Kasumi-1 (cell line): Measurements from ENCODE around the gene IL18BP.

Experiments used
- DNase-seq, 2 experiments: peaks; one replicate each; lab custom pipeline; 2025; lab: John Stamatoyannopoulos, UW

IL18BP gene

DNA sequence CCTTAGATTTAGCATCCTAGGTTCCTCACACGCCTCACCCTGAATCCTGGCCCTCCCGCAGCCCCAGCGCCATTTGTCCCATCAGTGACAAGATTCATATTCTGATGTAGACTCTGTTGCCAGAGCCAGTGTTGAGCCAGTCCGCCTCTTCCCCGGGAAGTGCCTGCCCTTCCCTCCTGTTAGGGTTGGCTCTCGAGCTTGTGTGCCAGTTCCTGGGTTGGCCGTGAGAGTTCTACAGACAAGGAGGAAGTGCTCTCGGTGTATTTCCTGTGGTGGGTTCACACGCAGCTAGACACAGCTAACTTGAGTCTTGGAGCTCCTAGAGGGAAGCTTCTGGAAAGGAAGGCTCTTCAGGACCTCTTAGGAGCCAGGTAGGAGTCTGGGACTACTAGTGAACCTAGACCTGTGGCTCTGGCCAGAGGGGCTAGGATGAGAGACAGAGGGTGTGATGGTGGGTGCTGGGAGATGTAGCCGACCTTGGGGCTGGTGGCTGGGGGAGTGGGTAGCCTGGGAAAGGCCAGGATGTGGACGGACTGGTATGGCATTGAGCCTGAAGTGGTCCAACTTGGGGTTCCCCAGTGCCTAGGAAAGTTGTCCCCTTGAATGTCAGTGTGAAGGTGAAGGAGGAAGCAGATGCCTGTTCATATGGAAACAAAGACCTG, at the start of gene IL18BP:
Gene IL18BP (plus strand): TSS at position 261 of the 662 bp plus-strand sequence. CDS start 1,076 bp downstream, outside the sequence.
- peak; percentile 79 to 84 for DNase-seq

DNA sequence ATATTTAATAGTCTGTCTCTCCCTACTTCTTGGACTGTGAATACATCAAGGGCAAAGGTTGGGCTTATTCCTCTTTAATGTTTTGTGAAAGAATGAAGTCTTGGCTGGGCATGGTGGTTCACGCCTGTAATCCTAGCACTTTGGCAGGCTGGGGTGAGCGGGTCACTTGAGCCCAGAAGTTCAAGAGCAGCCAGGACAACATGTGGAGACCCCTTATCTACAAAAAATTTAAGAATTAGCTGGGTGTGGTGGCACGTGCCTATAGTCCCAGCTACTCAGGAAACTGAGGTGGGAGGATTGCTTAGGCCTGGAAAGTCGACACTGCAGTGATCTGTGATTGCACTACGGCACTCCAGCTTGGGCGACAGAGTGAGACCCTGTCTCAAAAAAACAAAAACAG, 49.7 kb upstream of the IL18BP start:
- DNase-seq: no peak

DNA sequence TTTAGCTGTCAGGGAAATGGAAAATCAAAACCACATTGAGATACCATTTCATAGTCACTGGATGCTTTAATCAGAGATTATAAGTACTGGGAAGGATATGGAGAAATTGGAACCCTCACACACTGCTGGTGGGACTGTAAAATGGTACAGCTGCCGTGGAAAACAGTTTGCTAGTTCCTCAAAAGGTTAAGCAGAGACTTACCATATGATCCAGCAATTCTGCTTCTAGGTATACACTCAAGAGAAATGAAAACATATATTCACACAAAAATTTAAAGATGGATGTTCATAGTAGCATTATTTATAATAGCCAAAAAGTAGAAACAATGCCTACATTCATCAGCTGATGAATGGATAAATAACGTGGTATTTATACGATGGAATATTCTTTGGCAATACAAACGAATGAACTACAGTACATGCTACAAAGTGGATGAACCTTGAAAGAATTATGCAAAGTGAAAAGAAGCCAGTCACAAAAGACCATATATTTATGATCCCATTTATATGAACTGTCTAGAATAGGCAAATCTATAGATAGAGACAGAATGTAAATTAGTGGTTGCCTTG, 46.9 kb upstream of the IL18BP start:
- DNase-seq: no peak

DNA sequence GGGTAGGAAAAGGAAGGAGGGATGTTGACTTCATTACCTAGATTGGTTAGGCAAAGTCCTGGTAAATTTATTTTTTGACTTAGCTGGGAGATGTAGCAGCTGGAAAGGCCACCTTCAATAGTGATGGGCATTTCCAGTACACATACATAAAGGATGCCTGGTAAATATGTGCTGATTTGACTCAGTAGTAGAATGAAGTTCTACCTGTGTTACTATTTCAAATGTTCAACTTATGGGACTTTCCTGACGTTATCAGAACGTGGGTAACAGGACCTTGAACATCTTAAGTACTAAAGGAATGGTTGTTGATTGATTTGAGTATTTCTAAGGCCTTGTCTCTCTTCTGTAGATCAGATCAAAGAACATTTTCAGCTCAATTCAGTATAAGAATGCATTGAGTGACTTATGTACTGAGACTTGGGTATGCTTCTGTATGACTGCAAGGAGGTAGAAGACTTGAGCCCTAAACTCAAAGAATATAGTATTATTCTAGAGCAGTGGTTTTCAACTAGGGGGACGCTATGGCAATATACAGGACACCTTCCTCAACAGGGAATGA, 42.7 kb upstream of the IL18BP start:
- DNase-seq: no peak

DNA sequence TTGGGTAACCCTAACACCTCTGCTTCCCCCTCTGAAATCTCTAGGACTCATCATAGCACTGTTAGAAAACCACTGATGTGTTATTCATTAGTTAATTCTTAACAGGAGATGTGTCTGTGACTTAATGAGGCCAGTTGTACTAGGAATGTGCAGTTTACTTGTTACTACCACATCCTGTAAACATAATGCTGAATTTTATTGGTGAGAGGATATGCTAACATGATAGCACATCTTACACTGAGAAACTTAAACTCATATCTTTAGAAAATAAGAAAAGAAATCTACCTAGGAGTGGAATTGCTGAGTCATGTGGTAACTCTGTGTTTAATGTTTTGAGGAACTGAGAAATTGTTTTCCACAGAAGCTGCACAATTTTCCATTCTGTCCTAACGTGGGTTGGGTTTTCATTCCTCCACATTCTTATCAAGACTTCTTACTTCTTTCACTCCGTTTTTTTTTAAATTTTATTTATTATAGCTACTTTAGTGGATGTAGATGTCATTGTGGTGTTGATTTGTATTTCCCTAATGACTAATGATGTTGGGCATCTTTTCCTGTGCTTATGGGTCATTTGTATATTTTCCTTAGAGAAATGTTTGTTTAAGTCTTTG, 36.2 kb upstream of the IL18BP start:
- peak in 1 of 2 experiments; percentile 29 for DNase-seq

DNA sequence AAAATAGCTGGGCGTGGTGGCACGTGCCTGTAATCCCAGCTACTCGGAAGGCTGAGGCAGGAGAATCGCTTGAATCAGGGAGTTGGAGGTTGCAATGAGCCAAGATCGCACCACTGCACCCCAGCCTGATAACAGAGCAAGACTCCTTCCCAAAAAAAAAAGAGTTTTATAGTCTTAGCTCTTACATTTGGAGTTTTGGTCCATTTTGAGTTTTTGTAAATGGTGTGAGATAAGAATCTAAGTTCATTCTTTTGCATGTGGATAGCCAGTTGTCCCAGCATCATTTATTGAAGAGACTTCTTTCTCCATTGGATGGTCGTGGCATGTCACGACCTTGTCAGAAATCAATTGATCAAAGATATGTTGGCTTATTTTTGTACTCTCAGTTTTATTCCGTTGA, 35.2 kb upstream of the IL18BP start:
- DNase-seq: no peak

DNA sequence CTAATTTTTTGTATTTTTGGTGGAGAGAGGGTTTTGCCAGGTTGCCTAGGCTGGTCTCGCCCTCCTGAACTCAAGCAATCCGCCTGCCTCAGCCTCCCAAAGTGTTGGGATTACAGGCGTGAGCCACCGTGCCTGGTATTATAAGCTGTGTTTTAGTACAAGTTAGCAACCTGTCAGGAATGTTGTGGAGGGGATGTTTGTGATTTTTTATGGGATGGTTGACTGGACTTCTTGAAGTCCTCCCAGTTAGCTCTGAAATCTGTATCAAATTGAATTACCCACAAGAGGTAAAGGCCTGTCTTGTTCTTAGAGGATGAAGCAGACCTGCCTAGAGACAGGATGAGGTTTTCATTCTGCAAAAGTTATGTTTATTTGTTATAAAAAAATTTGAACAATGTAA, 34.1 kb upstream of the IL18BP start:
- no peak for DNase-seq

DNA sequence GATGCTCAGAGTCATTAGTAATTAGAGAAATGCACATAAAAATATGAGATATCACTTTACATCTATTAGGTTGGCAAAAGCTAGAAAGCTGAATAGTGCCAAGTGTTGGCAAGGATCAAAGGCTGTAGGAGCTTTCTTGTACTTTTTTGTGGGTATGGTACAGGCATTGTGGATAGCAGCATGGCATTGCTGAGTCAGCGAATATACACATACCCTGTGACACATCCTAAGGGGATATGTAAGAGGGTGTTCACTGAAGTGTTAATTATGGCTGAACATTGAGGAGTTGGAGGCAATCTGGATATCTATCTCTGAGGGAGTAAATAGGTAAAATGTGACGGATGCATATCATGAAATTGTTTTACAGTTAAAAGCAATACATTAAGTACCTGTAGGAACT, 27.0 kb upstream of the IL18BP start:
- DNase-seq: no peak

DNA sequence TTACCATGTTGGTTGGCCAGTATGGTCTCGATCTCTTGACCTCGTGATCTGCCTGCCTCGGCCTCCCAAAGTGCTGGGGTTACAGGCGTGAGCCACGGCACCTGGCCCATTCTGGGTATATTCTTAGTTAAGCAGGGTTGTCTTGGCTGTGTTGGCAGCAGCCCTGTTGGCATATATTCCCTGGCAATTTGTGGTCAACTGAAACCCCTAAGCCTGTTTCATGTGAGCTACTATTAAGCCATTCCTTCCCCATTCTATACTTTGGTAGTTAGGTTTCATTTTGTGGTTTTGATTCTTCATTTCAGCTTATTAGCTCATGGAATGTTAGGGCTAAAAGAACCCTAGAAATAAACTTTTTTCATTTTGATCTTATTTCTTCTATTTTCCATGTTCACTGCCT, 22.2 kb upstream of the IL18BP start:
- no peak for DNase-seq

DNA sequence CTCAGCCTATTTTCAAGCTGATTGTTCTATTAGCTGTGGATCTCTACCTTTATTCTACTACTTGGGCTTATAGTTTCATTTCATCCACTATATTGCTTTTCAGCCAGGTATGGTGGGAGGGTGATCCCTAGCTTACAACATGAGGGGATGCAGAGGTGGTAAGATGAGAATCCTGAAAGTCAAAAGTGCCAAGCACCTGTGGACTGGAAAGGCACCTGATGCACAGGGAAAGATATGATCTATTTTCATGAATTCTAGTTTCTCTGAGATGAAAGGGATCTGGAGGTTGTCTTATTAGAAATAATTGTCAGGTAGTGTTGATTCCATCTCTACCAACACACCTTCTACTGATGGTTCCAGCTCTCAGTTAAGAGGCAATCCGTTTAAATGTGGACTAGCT, 21.6 kb upstream of the IL18BP start:
- DNase-seq: no peak

DNA sequence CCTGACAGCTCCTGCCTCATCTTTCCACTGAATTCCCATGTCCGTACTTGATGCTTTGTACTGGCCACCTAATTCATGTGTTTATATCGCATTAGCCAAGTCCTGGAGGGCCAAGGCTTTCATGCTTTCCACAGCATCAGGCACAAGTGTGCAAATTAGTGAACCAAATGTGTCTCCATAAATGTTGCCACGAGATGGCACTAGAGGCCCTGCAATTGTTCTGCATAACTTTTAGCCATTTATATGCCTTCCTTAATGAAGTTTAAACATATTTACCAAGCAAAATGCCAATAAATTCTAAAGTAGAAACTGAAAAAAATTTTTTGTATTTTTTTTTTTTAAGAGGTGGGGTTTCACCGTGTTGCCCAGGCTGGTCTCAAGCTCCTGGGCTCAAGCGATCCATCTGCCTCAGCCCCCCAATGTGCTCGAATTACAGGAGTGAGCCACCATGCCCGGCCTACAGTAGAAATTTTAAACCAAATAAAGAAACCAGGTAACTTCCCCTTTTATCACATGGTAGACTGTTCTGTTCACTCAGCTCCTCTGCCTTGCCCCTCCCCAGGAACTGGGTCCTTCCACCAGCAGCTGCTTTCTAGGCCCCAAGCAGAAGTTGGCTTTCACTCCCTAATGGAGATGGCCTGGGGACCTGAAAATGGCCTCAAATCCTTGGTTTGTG, 20.8 kb upstream of the IL18BP start:
- peak; percentile 87 for DNase-seq

DNA sequence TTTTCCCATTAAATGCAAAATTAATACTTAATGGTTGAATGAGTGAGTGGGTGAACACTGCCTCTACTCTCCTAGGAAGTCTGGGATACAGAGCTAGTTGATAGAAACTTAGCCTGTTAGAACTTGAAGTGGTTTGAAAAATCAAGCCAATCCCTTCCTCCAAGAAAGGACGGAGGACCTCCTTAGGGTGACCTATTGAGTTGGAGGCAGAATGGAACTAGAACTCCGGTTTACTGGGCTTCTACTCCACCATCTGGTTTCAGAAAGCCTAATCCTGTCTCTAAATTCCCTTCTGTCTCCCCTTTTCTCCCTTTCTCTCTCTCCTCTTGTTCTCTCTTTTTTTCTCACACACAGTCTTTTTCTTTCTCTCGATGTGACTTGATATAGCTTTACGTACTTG, 19.6 kb upstream of the IL18BP start:
- no peak for DNase-seq

DNA sequence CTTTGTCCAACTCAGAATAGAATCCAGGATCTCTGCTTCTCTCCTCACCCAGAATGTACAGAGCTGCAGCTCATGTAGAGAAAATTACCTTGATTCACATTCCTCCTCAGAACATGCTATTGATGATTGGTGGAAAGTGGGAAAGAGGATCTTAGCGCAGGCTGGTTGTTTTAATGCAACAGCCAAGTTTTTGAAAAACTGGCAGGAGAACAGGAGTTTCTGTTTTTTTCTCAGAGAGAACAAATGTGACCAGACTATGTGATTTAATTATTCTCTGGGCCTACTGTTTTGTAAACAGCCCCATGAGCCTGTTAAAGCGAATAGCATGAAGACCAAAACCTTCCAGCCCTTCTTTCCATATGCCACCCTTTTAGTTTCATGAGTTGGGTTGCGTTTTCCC, 19.1 kb upstream of the IL18BP start:
- no peak for DNase-seq

DNA sequence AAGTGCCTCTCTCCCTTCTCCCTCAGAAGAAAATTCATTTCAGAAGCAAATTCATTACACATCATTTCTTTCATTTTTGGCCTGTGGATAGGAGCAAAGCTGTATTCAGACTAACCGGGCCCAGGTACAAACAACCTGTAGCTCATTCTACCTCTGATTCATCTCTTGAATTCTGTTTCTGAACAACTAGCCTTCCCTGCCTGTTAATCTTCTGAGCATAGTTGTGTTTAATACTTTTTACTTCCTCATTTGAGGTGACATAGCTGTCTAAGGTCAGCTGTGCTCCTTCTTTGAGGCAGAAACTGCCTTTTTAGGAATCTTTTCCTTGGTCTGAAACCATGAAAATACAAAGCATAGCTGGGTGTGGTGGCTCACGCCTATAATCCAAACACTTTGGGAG, 12.6 kb upstream of the IL18BP start:
- peak; percentile 27 to 48 for DNase-seq

DNA sequence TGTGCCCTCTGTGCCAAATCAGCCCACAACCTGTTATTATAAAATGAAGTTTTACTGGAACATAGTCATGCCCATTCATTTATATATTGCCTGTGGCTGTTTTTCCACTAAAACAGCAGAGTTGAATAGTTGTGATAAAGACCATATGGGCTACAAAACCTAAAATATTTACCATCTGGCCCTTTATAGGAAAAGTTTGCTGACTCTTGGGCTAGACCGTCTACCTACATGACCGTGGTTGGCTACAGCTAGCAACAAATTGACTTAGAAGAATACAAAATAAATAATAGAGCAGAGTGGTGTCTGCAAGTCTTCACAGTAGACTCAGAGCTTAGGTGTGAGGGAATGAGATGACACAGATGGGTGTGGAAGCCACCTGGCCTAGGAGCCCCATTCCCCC, 11.2 kb upstream of the IL18BP start:
- DNase-seq: no peak

DNA sequence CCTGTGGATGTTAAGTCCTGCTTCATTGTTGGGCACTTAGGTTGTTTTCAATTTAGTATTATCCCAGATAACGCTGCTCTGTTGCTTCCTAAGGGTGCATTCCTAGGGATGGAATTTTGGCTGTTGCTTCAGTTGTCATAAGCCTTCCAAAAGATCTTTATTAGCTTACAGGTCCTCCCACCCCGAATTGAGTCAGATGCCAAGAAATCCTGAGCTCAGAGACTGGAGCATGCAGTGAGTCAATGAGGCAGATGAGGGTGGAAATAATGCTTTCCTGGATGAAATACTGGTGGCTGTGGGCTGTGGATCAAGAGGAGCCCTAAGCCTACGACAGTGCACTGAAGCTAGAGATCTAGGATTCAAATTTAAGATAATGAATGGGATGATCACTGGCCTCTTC, 10.7 kb upstream of the IL18BP start:
- no peak for DNase-seq

DNA sequence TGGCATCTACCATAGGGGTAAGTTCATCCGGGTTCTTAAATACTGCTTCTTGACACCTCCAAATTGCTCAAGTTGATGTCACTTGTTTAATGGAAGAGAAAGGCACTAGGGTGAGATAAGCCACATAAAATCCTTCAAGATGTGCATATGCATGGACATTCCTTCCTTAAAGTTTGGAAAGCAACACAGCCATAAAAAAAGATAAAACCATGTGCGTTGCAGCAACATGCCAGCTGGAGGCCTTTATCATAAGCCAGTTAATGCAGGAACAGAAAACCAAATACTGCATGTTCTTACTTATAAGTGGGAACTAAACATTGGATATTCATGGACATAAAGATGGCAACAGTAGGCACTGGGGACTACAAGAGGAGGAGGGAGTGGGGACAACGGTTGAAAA, 8.0 kb upstream of the IL18BP start:
- no peak for DNase-seq

DNA sequence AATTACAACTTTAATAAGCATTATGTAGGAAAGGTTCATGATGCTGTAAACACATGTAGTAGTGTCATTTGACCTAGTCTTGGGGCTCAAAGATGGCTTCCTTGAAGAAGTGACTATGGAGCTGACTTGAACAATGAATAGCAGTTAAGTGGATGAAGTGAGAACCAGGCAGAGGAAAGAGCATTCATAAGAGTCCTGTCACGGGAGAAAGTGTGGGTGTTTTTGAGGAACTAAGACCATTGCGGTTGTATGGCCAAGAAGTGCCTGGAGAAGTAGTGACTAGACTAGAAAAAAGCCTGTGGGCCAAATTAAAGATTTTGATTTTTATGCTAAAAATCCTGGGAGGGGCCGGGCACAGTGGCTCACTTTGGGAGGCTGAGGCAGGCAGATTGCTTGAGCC, 7.2 kb upstream of the IL18BP start:
- peak; percentile 81 to 87 for DNase-seq

DNA sequence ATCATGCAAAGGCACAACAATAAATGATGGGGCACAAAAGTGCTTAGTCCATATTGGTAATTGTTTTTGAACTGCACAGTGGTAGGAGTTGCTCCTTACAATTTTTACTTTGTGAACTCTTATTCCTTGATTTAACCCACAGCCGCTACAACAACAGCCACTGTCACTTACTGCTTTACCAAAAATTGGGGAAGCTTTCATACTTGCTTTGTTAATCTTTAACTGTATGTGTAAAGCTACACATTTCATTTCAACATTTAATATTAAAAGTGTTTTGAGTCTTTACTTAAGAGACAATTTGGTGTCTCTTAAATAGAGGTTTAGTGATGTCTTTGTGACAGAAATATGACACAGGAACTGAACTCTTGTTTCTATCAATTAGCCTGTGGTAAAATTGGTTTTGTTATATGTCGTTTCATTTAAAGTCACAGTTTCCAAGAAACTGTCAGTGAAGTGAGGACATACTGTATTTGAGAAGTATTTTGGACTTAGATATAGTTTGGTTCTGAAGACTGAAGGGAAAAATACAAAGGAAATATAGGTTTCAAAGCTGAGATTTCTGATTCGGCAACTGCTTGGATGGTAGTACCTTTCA, 6.5 kb upstream of the IL18BP start:
- no peak for DNase-seq

DNA sequence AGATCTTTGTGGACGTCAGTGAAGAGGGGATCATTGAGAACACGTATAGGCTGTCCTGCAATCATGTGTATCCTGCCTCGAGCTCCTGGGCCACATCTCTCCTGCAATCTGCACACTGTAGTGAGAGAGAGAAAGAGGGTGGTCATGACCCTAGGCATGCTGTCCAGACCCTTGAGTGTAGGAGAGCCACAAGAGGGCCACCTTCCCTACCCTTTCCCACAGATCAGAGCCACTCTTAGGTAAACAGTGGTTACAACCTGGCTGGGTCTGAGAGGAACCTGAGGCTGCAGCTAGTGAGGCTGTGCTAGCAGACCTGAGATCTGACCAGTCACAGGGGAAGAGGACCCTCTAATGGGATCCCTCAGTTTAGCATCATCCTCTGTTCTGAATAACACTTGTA, 3.9 kb upstream of the IL18BP start:
- no peak for DNase-seq

DNA sequence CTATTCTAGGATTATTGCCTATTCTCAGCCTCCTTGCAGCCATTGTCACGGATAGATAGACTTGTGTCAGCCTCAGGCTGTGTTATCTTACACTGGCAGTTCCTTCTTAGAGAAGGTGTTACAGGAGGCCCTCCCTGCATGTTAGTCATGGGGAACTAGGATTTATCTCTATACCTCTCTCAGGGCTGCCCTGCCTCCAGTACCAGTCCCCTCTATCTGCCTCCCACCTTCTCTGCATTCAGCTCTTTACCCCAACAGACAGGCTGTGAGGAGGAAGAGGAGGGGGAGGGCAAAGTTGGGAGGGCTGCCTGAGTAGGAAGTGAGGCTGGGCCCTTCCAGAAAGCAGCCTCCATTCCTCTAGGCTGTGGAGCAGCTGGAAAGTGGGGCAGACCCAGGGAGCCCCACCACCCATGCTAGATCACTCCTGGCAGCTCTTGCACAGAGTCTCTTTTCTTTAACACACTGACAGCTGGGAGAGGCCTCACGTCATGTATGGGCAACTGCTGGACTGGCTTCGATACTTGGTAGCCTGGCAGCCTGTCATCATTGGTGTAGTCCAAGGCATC, 2.9 kb upstream of the IL18BP start:
- no peak for DNase-seq

DNA sequence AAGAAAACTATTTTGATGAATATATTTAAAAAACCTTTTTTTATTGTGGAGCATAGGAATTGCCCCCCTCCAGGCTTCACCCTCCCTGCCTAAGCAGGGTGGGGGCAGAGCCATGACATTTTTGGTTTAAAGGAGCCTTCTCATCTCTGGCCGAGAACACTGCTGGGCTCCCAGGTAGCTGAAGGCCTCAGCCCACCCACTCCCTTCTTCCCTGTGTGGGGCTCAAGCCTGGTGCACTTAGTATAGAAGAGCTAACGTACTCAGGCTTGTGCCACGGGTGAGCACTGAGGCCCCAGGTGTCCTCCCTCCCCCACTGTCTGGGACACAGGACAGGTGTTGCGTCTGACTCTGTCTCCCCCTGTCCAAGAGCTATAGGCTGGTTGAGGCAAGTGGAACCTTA, 2.2 kb upstream of the IL18BP start:
- DNase-seq: no peak
